Esophagus muscularis mucosa (tissue), 3 donors: Measurements from ENCODE around the gene CDHR2.

Source experiments
- POLR2A ChIP-seq: fragments of 450-650 bp; IDR thresholded peaks from one replicate; pipeline ENCODE4 v1.6.1; 2017; ENCODE audit warnings: antibody characterized with exemption, moderate library complexity, mild to moderate bottlenecking, low read depth
- TF ChIP-seq, protein P1 (sequence below), 3 experiments: fragments of 200-600 bp in 2 of 3; fragments of 450-650 bp in 1 of 3; sonication (generic) in 2 of 3; IDR thresholded peaks; one replicate each; pipeline ENCODE4 v1.5.1; 2017 to 2019; ENCODE audit warnings: antibody characterized with exemption in 3 of 3, mild to moderate bottlenecking in 2 of 3, moderate library complexity in 1 of 3

- TF ChIP-seq, protein P1, sequence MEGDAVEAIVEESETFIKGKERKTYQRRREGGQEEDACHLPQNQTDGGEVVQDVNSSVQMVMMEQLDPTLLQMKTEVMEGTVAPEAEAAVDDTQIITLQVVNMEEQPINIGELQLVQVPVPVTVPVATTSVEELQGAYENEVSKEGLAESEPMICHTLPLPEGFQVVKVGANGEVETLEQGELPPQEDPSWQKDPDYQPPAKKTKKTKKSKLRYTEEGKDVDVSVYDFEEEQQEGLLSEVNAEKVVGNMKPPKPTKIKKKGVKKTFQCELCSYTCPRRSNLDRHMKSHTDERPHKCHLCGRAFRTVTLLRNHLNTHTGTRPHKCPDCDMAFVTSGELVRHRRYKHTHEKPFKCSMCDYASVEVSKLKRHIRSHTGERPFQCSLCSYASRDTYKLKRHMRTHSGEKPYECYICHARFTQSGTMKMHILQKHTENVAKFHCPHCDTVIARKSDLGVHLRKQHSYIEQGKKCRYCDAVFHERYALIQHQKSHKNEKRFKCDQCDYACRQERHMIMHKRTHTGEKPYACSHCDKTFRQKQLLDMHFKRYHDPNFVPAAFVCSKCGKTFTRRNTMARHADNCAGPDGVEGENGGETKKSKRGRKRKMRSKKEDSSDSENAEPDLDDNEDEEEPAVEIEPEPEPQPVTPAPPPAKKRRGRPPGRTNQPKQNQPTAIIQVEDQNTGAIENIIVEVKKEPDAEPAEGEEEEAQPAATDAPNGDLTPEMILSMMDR (IDR thresholded peaks at IDR 0.05): peak in 1 of 3 experiments; percentile 15
- no peak for TF ChIP-seq POLR2A
These were observed 47.7 kb downstream of the CDHR2 start for GRCh38 chr5:176596689-176597416.
